Lower leg skin (tissue), 4 donors: ENCODE data around the gene SLC25A6. TPM values are rescaled to one million over a fixed set of nuclear protein-coding genes. Genes with fewer than 3 reads are reported as not detected.
"Not testable (repeated sequence)": the region's sequence is repeated elsewhere in the genome, so short reads cannot be mapped to it uniquely, and the experiment has no call there.

ENCODE experiments used
- DNase-seq, 2 donors: peaks; one replicate each; pipeline ENCODE4 v3.0.0-alpha.2; 2019; ENCODE audit warnings: low spot score in 2 of 2
- H3K4me3 ChIP-seq: fragments of 200-600 bp; sonication (generic); 2 replicates; pipeline ENCODE4 v1.5.1; 2017; ENCODE audit warnings: mild to moderate bottlenecking, low read depth; ENCODE audit not compliant: poor library complexity, severe bottlenecking
- CTCF ChIP-seq, 3 donors: fragments of 450-650 bp; IDR thresholded peaks; one replicate each; pipeline ENCODE4 v1.5.1; 2016; ENCODE audit warnings: antibody characterized with exemption in 3 of 3, mild to moderate bottlenecking in 3 of 3, moderate library complexity in 2 of 3
- POLR2A ChIP-seq, 2 donors: fragments of 450-650 bp; IDR thresholded peaks; one replicate each; pipeline ENCODE4 v1.6.1; 2016 to 2017; ENCODE audit warnings: antibody characterized with exemption in 2 of 2, mild to moderate bottlenecking in 1 of 2, moderate library complexity in 1 of 2
- WGBS, 2 donors: methylation state at CpG; one replicate each; pipeline ENCODE4 v1.1.5; 2018; 5-methylcytosine and 5-hydroxymethylcytosine counted together
- intact Hi-C: fragments of 100-400 bp; cut with DNase I; formaldehyde crosslinking; loops from one replicate; pipeline ENCODE4 v1.15.0; 2023; ENCODE audit warnings: low total_unique reads
- total RNA-seq, 4 donors: library from RNA; depleted of rRNA; stranded (reverse); fragments of >200 nt; gene quantifications; one replicate each; pipeline ENCODE4 v1.1.0, GENCODE V29; 2016

Gene SLC25A6
- total RNA-seq, 4 donors from 2014 or later: 187 to 282 (median 260) TPM

- TF ChIP-seq POLR2A (IDR thresholded peaks at IDR 0.05): no peak
- TF ChIP-seq CTCF (IDR thresholded peaks at IDR 0.05): no peak
- DNase-seq: no peak
- WGBS, 2 donors: 75 to 77% methylated on average over 14 of the region's 14 CpGs
- H3K4me3 ChIP-seq: no peak overlapping the region
- intact Hi-C loops: no loop called here
Measured at GRCh38 chrX:1416965-1417760, 25.2 kb upstream of the SLC25A6 start.

GRCh38 chrX:1416327-1416784 is 24.4 kb upstream of the SLC25A6 start:
- no peak for DNase-seq
- TF ChIP-seq CTCF (IDR thresholded peaks at IDR 0.05) (no peak), POLR2A (IDR thresholded peaks at IDR 0.05) (no peak)

GRCh38 chrX:1412551-1413161 is 20.7 kb upstream of the SLC25A6 start:
- TF ChIP-seq POLR2A (IDR thresholded peaks at IDR 0.05): no peak
- TF ChIP-seq CTCF (IDR thresholded peaks at IDR 0.05): no peak
- WGBS, 2 donors: 82 to 90% methylated on average over 31 of the region's 31 CpGs
- DNase-seq: no peak
- intact Hi-C loops: no loop called here
- no peak overlapping the region for H3K4me3 ChIP-seq

More at GRCh38 chrX:1416327-1416784, 24.4 kb upstream of the SLC25A6 start:
- intact Hi-C loops: no loop called here
- no peak overlapping the region for H3K4me3 ChIP-seq
- WGBS, 2 donors: 65 to 68% methylated on average over 15 of the region's 15 CpGs

GRCh38 chrX:1411326-1411725 is 19.4 kb upstream of the SLC25A6 start:
- intact Hi-C loops: no loop called here
- 69 to 80% methylated on average over 12 of the region's 12 CpGs for WGBS, 2 donors

GRCh38 chrX:1407035-1407434 is 15.1 kb upstream of the SLC25A6 start:
- no peak overlapping the region for H3K4me3 ChIP-seq
- no peak for DNase-seq
- intact Hi-C loops: no loop called here
- TF ChIP-seq CTCF (IDR thresholded peaks at IDR 0.05) (no peak), POLR2A (IDR thresholded peaks at IDR 0.05) (no peak)

More at GRCh38 chrX:1411326-1411725, 19.4 kb upstream of the SLC25A6 start:
- H3K4me3 ChIP-seq: no peak overlapping the region
- TF ChIP-seq POLR2A (IDR thresholded peaks at IDR 0.05) (no peak), CTCF (IDR thresholded peaks at IDR 0.05) (no peak)
- DNase-seq: no peak

- DNase-seq, H3K4me3 ChIP-seq, intact Hi-C loops: not testable (repeated sequence)
- 93 to 96% methylated on average over 2 of the region's 2 CpGs for whole genome bisulfite sequencing, 2 donors
Measured at GRCh38 chrX:1405769-1406168, 13.9 kb upstream of the SLC25A6 start.

- H3K4me3 ChIP-seq, DNase-seq, intact Hi-C loops: not testable (repeated sequence)
- WGBS, 2 donors: 92 to 96% methylated on average over 3 of the region's 3 CpGs
Measured at GRCh38 chrX:1403867-1404266, 12.0 kb upstream of the SLC25A6 start.
